Fibroblast of lung (primary cell): ENCODE results near the gene FAM161B.

Source experiments
- EZH2 ChIP-seq: IDR thresholded peaks from 2 replicates; pipeline ENCODE4 v1.5.1; 2012; ENCODE audit warnings: low read length, control low read depth, mild to moderate bottlenecking; ENCODE audit errors: missing control alignments
- TF ChIP-seq, protein P1 (sequence below), 2 donors: IDR thresholded peaks in 1 of 2; conservative IDR thresholded peaks in 1 of 2; 1 replicate in 1 of 2; 2 replicates in 1 of 2; pipeline ENCODE4 v1.5.1; 2011 to 2012; ENCODE audit warnings: low read length in 2 of 2, control low read depth in 1 of 2, inconsistent platforms in 1 of 2, low read depth in 1 of 2, mild to moderate bottlenecking in 1 of 2

DNA sequence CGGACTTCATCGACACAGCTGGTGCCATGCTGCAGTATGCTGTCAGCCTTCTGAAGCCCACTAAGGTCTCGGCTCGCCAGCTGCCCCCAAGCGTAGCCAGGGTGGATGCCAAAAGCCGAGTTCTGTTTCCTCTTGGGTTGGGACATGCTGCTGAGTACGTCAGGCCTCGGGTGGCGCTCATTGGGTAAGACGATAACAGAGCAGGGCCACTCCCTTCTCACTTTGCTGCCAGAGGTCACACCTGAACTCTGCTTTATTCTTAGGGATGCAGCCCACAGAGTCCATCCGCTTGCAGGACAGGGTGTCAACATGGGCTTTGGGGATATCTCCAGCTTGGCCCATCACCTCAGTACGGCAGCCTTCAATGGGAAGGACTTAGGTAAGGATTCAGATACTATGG is 11.3 kb upstream of the FAM161B start:
- TF ChIP-seq, protein P1, sequence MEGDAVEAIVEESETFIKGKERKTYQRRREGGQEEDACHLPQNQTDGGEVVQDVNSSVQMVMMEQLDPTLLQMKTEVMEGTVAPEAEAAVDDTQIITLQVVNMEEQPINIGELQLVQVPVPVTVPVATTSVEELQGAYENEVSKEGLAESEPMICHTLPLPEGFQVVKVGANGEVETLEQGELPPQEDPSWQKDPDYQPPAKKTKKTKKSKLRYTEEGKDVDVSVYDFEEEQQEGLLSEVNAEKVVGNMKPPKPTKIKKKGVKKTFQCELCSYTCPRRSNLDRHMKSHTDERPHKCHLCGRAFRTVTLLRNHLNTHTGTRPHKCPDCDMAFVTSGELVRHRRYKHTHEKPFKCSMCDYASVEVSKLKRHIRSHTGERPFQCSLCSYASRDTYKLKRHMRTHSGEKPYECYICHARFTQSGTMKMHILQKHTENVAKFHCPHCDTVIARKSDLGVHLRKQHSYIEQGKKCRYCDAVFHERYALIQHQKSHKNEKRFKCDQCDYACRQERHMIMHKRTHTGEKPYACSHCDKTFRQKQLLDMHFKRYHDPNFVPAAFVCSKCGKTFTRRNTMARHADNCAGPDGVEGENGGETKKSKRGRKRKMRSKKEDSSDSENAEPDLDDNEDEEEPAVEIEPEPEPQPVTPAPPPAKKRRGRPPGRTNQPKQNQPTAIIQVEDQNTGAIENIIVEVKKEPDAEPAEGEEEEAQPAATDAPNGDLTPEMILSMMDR (conservative IDR thresholded peaks at IDR 0.05 in 1 of 2, IDR thresholded peaks at IDR 0.05 in 1 of 2; ENCODE audit: low read depth in 1 of 2, low read length in 2 of 2): no peak
- TF ChIP-seq EZH2: no peak
